ENCODE data around the gene ZNF212.

DNA sequence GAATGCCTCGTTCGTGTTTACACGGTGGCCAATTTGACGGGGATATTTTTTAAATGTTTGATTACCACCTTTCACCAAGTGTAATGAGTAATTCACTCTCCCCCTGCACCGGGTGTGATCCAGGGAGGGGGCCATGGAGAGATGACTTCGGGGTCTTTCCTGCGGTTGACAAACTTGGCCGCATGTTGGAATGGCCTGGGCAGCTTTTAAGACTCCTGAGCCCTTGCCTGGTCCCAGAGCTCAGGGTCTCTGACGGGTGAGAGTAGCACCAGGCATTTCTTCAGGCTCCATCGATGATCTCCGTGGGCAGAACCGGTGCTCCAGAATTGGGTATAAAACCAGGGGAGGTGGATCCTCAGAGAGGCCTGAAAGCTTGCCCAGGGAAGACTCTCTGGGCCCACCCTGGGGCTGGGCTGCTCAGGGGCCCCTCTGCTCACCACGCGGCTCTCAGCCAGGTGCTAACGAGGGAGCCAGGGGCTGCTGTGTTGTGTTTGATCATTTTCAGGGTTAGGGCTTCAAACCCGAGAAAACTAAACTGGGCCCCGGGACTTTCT lies 43.2 kb upstream of the ZNF212 start:
- TF ChIP-seq, protein P1, sequence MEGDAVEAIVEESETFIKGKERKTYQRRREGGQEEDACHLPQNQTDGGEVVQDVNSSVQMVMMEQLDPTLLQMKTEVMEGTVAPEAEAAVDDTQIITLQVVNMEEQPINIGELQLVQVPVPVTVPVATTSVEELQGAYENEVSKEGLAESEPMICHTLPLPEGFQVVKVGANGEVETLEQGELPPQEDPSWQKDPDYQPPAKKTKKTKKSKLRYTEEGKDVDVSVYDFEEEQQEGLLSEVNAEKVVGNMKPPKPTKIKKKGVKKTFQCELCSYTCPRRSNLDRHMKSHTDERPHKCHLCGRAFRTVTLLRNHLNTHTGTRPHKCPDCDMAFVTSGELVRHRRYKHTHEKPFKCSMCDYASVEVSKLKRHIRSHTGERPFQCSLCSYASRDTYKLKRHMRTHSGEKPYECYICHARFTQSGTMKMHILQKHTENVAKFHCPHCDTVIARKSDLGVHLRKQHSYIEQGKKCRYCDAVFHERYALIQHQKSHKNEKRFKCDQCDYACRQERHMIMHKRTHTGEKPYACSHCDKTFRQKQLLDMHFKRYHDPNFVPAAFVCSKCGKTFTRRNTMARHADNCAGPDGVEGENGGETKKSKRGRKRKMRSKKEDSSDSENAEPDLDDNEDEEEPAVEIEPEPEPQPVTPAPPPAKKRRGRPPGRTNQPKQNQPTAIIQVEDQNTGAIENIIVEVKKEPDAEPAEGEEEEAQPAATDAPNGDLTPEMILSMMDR (IDR thresholded peaks at IDR 0.05; ENCODE audit: poor library complexity, severe bottlenecking): no peak
- TF ChIP-seq, protein P2, sequence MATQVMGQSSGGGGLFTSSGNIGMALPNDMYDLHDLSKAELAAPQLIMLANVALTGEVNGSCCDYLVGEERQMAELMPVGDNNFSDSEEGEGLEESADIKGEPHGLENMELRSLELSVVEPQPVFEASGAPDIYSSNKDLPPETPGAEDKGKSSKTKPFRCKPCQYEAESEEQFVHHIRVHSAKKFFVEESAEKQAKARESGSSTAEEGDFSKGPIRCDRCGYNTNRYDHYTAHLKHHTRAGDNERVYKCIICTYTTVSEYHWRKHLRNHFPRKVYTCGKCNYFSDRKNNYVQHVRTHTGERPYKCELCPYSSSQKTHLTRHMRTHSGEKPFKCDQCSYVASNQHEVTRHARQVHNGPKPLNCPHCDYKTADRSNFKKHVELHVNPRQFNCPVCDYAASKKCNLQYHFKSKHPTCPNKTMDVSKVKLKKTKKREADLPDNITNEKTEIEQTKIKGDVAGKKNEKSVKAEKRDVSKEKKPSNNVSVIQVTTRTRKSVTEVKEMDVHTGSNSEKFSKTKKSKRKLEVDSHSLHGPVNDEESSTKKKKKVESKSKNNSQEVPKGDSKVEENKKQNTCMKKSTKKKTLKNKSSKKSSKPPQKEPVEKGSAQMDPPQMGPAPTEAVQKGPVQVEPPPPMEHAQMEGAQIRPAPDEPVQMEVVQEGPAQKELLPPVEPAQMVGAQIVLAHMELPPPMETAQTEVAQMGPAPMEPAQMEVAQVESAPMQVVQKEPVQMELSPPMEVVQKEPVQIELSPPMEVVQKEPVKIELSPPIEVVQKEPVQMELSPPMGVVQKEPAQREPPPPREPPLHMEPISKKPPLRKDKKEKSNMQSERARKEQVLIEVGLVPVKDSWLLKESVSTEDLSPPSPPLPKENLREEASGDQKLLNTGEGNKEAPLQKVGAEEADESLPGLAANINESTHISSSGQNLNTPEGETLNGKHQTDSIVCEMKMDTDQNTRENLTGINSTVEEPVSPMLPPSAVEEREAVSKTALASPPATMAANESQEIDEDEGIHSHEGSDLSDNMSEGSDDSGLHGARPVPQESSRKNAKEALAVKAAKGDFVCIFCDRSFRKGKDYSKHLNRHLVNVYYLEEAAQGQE (IDR thresholded peaks at IDR 0.05; ENCODE audit: borderline replicate concordance): no peak
- TF ChIP-seq EP300 (conservative IDR thresholded peaks at IDR 0.05; ENCODE audit: poor library complexity, severe bottlenecking): no peak
- TF ChIP-seq EZH2 (IDR thresholded peaks at IDR 0.05; ENCODE audit: borderline replicate concordance, insufficient read depth, low read length, poor library complexity, severe bottlenecking): no peak
- no peak for TF ChIP-seq RAD21 (conservative IDR thresholded peaks at IDR 0.05)

All from neural cell (in vitro differentiated cells).